ENCODE results near the gene CHAC1.

The CHAC1 gene

GRCh38 chr15:40948706-40949473 is 4.4 kb upstream of the CHAC1 start:
- no peaks in the 10 kb centered on the region for H3K9me2 ChIP-seq (replicated peaks; ENCODE audit: insufficient read depth, low read length)
- H4K20me1 ChIP-seq (ENCODE audit: low read depth, low read length) = no peaks in the 10 kb centered on the region
- H3K79me2 ChIP-seq (ENCODE audit: insufficient read depth, low read length) = no peaks in the 10 kb centered on the region
- no peaks in the 10 kb centered on the region for H3K9me3 ChIP-seq (ENCODE audit: insufficient read depth, low read length)
- H3K27ac ChIP-seq (ENCODE audit: low read depth, low read length) = no peak overlapping the region
- H3K9ac ChIP-seq (ENCODE audit: low read length) = no peak overlapping the region
- no peaks in the 10 kb centered on the region for H3F3A ChIP-seq (ENCODE audit: insufficient read depth)
- no peaks in the 10 kb centered on the region for H3K27me3 ChIP-seq (ENCODE audit: low read length)
- H3K4me2 ChIP-seq (ENCODE audit: low read depth, low read length, poor library complexity, severe bottlenecking) = no peak overlapping the region
- TF ChIP-seq CTCF (IDR thresholded peaks at IDR 0.05; ENCODE audit: insufficient read depth, low read length, poor library complexity, severe bottlenecking) (no peak), EZH2phosphoT487 (conservative IDR thresholded peaks at IDR 0.05; ENCODE audit: low read length) (no peak)
- H2AFZ ChIP-seq (ENCODE audit: low read depth, low read length, severe bottlenecking) = no peak overlapping the region
- no peak overlapping the region for H3K4me3 ChIP-seq (ENCODE audit: insufficient read depth, low read length, poor library complexity, severe bottlenecking)
- no peaks in the 10 kb centered on the region for H3K36me3 ChIP-seq (ENCODE audit: low read length)

GRCh38 chr15:40949756-40950207 is 3.5 kb upstream of the CHAC1 start:
- H3K79me2 ChIP-seq (ENCODE audit: insufficient read depth, low read length) = no peaks in the 10 kb centered on the region
- no peak overlapping the region for H3K9ac ChIP-seq (ENCODE audit: low read length)
- no peaks in the 10 kb centered on the region for H4K20me1 ChIP-seq (ENCODE audit: low read depth, low read length)
- H3F3A ChIP-seq (ENCODE audit: insufficient read depth) = no peaks in the 10 kb centered on the region
- H3K4me3 ChIP-seq (ENCODE audit: insufficient read depth, low read length, poor library complexity, severe bottlenecking) = no peak overlapping the region
- no peak overlapping the region for H3K27ac ChIP-seq (ENCODE audit: low read depth, low read length)
- H3K9me2 ChIP-seq (replicated peaks; ENCODE audit: insufficient read depth, low read length) = no peaks in the 10 kb centered on the region
- no peak overlapping the region for H3K4me2 ChIP-seq (ENCODE audit: low read depth, low read length, poor library complexity, severe bottlenecking)
- H2AFZ ChIP-seq (ENCODE audit: low read depth, low read length, severe bottlenecking) = no peak overlapping the region
- no peak for TF ChIP-seq CTCF (IDR thresholded peaks at IDR 0.05; ENCODE audit: insufficient read depth, low read length, poor library complexity, severe bottlenecking)
- H3K27me3 ChIP-seq (ENCODE audit: low read length) = no peaks in the 10 kb centered on the region
- no peaks in the 10 kb centered on the region for H3K9me3 ChIP-seq (ENCODE audit: insufficient read depth, low read length)
- no peaks in the 10 kb centered on the region for H3K36me3 ChIP-seq (ENCODE audit: low read length)

- no peak overlapping the region for H3K9ac ChIP-seq (ENCODE audit: low read length)
- peak overlapping the region; percentile 79 for H3K4me2 ChIP-seq (ENCODE audit: low read depth, low read length, poor library complexity, severe bottlenecking)
These were observed 1.5 kb upstream of the CHAC1 start for GRCh38 chr15:40951764-40952163.

More at GRCh38 chr15:40951764-40952163, 1.5 kb upstream of the CHAC1 start:
- Histone ChIP-seq H4K20me1 (ENCODE audit: low read depth, low read length) (no peaks in the 10 kb centered on the region), H3K27ac (ENCODE audit: low read depth, low read length) (no peak overlapping the region), H3K4me3 (ENCODE audit: insufficient read depth, low read length, poor library complexity, severe bottlenecking) (no peak overlapping the region), H3K79me2 (ENCODE audit: insufficient read depth, low read length) (no peaks in the 10 kb centered on the region), H3K9me2 (replicated peaks; ENCODE audit: insufficient read depth, low read length) (no peaks in the 10 kb centered on the region), H3K27me3 (ENCODE audit: low read length) (no peaks in the 10 kb centered on the region), H2AFZ (ENCODE audit: low read depth, low read length, severe bottlenecking) (no peak overlapping the region), H3F3A (ENCODE audit: insufficient read depth) (no peaks in the 10 kb centered on the region), H3K9me3 (ENCODE audit: insufficient read depth, low read length) (no peaks in the 10 kb centered on the region), H3K36me3 (ENCODE audit: low read length) (no peaks in the 10 kb centered on the region)
- no peak for TF ChIP-seq EZH2phosphoT487 (conservative IDR thresholded peaks at IDR 0.05; ENCODE audit: low read length)
- no peak for TF ChIP-seq CTCF (IDR thresholded peaks at IDR 0.05; ENCODE audit: insufficient read depth, low read length, poor library complexity, severe bottlenecking)
